HFFc6 (cell line): Measurements from ENCODE around the gene ALDH1L2. TPM values are rescaled to one million over a fixed set of nuclear protein-coding genes. Genes with fewer than 3 reads are reported as not detected.

Experiments
- DNase-seq: peaks from one replicate; pipeline ENCODE4 v3.0.0-alpha.2; 2018
- H3K27ac Mint-ChIP-seq: 2 replicates; pipeline ENCODE4 v1.8.0; 2020; ENCODE audit warnings: mild to moderate bottlenecking, mixed read lengths
- H3K27me3 Mint-ChIP-seq: 2 replicates; pipeline ENCODE4 v1.8.0; 2021; ENCODE audit warnings: mild to moderate bottlenecking, moderate library complexity, mixed read lengths; ENCODE audit not compliant: insufficient read depth
- H3K36me3 Mint-ChIP-seq: 2 replicates; pipeline ENCODE4 v1.8.0; 2021; ENCODE audit warnings: low read depth, mixed read lengths
- H3K4me1 Mint-ChIP-seq: 2 replicates; pipeline ENCODE4 v1.8.0; 2020; ENCODE audit warnings: low read depth, mixed read lengths
- H3K4me3 Mint-ChIP-seq: 2 replicates; pipeline ENCODE4 v1.8.0; 2020; ENCODE audit warnings: mild to moderate bottlenecking, moderate library complexity, mixed read lengths
- H3K9me3 Mint-ChIP-seq: 2 replicates; pipeline ENCODE4 v1.8.0; 2020; ENCODE audit warnings: mild to moderate bottlenecking, mixed read lengths
- CTCF ChIP-seq: fragments of 200-600 bp; sonication (generic); IDR thresholded peaks from 2 replicates; pipeline ENCODE4 v1.5.0; 2021; ENCODE audit warnings: antibody characterized with exemption, mild to moderate bottlenecking
- total RNA-seq, 6 experiments: library from RNA; stranded (reverse); fragmentation: NEBNext Ultra II Directional; extraction: Animal tissue kit (Norgen Biotek cat#: 25700); gene quantifications; 2 replicates in 1 of 6; 3 replicates in 5 of 6; pipeline ENCODE4 v1.2.3, GENCODE V29; 2021

ALDH1L2 gene
- total RNA-seq, 6 experiments from 2014 or later: 36.9 to 50.8 (median 41.6) TPM

- peaks cover 12% of the 10 kb centered on the region for H3K36me3 Mint-ChIP-seq
- H3K4me3 Mint-ChIP-seq: peak overlapping the region; percentile 97
- peaks cover 7% of the 10 kb centered on the region for H3K9me3 Mint-ChIP-seq
- TF ChIP-seq CTCF: no peak
- H3K27ac Mint-ChIP-seq: peak overlapping the region; percentile 94
- H3K4me1 Mint-ChIP-seq: peaks cover 24% of the 10 kb centered on the region
- no peak for DNase-seq
- H3K27me3 Mint-ChIP-seq: no peaks in the 10 kb centered on the region; the same call in 1 of the 2 replicates
These were observed 1.2 kb downstream of the ALDH1L2 start for GRCh38 chr12:105083031-105083430.

GRCh38 chr12:105078712-105079570 lies 5.3 kb downstream of the ALDH1L2 start:
- Mint-ChIP-seq H3K27me3 (no peaks in the 10 kb centered on the region; the same call in 1 of the 2 replicates), H3K4me1 (peaks cover 47% of the 10 kb centered on the region), H3K9me3 (no peaks in the 10 kb centered on the region), H3K4me3 (no peak overlapping the region), H3K36me3 (0 out of 2 replicates have a peak, but pooled peaks cover 3% of the 10 kb centered on the region), H3K27ac (no peak overlapping the region)
- no peak for DNase-seq
- no peak for TF ChIP-seq CTCF

GRCh38 chr12:105077435-105077834 lies 6.8 kb downstream of the ALDH1L2 start:
- DNase-seq: no peak
- H3K27ac Mint-ChIP-seq: no peak overlapping the region
- no peaks in the 10 kb centered on the region for H3K9me3 Mint-ChIP-seq
- no peak overlapping the region for H3K4me3 Mint-ChIP-seq
- no peak for TF ChIP-seq CTCF
- peaks cover 34% of the 10 kb centered on the region for H3K4me1 Mint-ChIP-seq
- H3K27me3 Mint-ChIP-seq: no peaks in the 10 kb centered on the region; the same call in 1 of the 2 replicates
- peaks cover 11% of the 10 kb centered on the region for H3K36me3 Mint-ChIP-seq

- Mint-ChIP-seq H3K27ac (no peak overlapping the region), H3K4me1 (peaks cover 29% of the 10 kb centered on the region), H3K27me3 (no peaks in the 10 kb centered on the region; the same call in 1 of the 2 replicates), H3K4me3 (no peak overlapping the region), H3K36me3 (peaks cover 15% of the 10 kb centered on the region), H3K9me3 (no peaks in the 10 kb centered on the region)
- no peak for DNase-seq
- TF ChIP-seq CTCF: no peak
These were observed 7.3 kb downstream of the ALDH1L2 start for GRCh38 chr12:105076913-105077312.

GRCh38 chr12:105076098-105076497 lies 8.2 kb downstream of the ALDH1L2 start:
- Mint-ChIP-seq H3K4me1 (peaks cover 24% of the 10 kb centered on the region), H3K4me3 (0 out of 2 replicates have a peak overlapping the region, but pooled peaks have one; percentile 17), H3K27me3 (no peaks in the 10 kb centered on the region), H3K9me3 (no peaks in the 10 kb centered on the region), H3K27ac (peak overlapping the region; percentile 81), H3K36me3 (peaks cover 15% of the 10 kb centered on the region)
- peak; percentile 63 for DNase-seq
- TF ChIP-seq CTCF: no peak
